Loucy (cell line): ENCODE results near the gene SDHA.

Experiments used
- H2AFZ ChIP-seq: fragments of 200-600 bp; sonication (generic); 2 replicates; pipeline ENCODE4 v1.6.0; 2016; ENCODE audit warnings: antibody characterized with exemption, mild to moderate bottlenecking, low read length, moderate library complexity
- H3F3A ChIP-seq: fragments of 200-600 bp; 2 replicates; pipeline ENCODE4 v1.6.0; 2016; ENCODE audit warnings: antibody characterized with exemption, low read depth, mild to moderate bottlenecking
- H3K27me3 ChIP-seq: fragments of 200-600 bp; sonication (generic); 2 replicates; pipeline ENCODE4 v1.6.1; 2014; ENCODE audit warnings: low read length, mild to moderate bottlenecking; ENCODE audit not compliant: insufficient read depth, poor library complexity, severe bottlenecking
- H3K36me3 ChIP-seq: fragments of 200-600 bp; sonication (generic); 2 replicates; pipeline ENCODE4 v1.6.1; 2016; ENCODE audit warnings: low read length; ENCODE audit not compliant: insufficient read depth
- H3K4me1 ChIP-seq: fragments of 200-600 bp; sonication (generic); 2 replicates; pipeline ENCODE4 v1.5.1; 2014; ENCODE audit warnings: low read length, mild to moderate bottlenecking; ENCODE audit not compliant: insufficient read depth, poor library complexity, severe bottlenecking
- H3K4me2 ChIP-seq: fragments of 200-600 bp; sonication (generic); 2 replicates; pipeline ENCODE4 v1.6.0; 2014; ENCODE audit warnings: antibody characterized with exemption, low read length, low read depth, mild to moderate bottlenecking; ENCODE audit not compliant: poor library complexity, severe bottlenecking
- H3K4me3 ChIP-seq: fragments of 200-600 bp; sonication (generic); 2 replicates; pipeline ENCODE4 v1.5.1; 2014; ENCODE audit warnings: low read length, mild to moderate bottlenecking, mixed read lengths; ENCODE audit not compliant: poor library complexity, severe bottlenecking
- H3K79me2 ChIP-seq: fragments of 200-600 bp; sonication (generic); 2 replicates; pipeline ENCODE4 v1.6.1; 2014; ENCODE audit warnings: low read length; ENCODE audit not compliant: insufficient read depth
- H3K9ac ChIP-seq: fragments of 200-600 bp; sonication (generic); 2 replicates; pipeline ENCODE4 v1.6.0; 2014; ENCODE audit warnings: mild to moderate bottlenecking, low read depth, low read length, moderate library complexity; ENCODE audit not compliant: poor library complexity, severe bottlenecking
- H3K9me2 ChIP-seq: fragments of 200-600 bp; sonication (generic); replicated peaks from 2 replicates; pipeline ENCODE4 v1.6.1; 2016; ENCODE audit warnings: low read depth, low read length, mixed read lengths
- H3K9me3 ChIP-seq: fragments of 200-600 bp; sonication (generic); 2 replicates; pipeline ENCODE4 v1.6.1; 2014; ENCODE audit warnings: mild to moderate bottlenecking, antibody characterized with exemption, low read length, low read depth; ENCODE audit not compliant: insufficient read depth
- H4K20me1 ChIP-seq: fragments of 200-600 bp; sonication (generic); 2 replicates; pipeline ENCODE4 v1.6.0; 2014; ENCODE audit warnings: antibody characterized with exemption, low read length, mild to moderate bottlenecking; ENCODE audit not compliant: insufficient read depth, poor library complexity, severe bottlenecking
- EZH2phosphoT487 ChIP-seq: fragments of 200-600 bp; IDR thresholded peaks from 2 replicates; pipeline ENCODE4 v1.6.1; 2018; ENCODE audit warnings: antibody characterized with exemption, mild to moderate bottlenecking, moderate library complexity, borderline replicate concordance
- TF ChIP-seq, protein P1 (sequence below): fragments of 200-600 bp; sonication (generic); conservative IDR thresholded peaks from 2 replicates; pipeline ENCODE4 v1.5.1; 2014; ENCODE audit warnings: mild to moderate bottlenecking, antibody characterized with exemption, low read length

SDHA gene

DNA sequence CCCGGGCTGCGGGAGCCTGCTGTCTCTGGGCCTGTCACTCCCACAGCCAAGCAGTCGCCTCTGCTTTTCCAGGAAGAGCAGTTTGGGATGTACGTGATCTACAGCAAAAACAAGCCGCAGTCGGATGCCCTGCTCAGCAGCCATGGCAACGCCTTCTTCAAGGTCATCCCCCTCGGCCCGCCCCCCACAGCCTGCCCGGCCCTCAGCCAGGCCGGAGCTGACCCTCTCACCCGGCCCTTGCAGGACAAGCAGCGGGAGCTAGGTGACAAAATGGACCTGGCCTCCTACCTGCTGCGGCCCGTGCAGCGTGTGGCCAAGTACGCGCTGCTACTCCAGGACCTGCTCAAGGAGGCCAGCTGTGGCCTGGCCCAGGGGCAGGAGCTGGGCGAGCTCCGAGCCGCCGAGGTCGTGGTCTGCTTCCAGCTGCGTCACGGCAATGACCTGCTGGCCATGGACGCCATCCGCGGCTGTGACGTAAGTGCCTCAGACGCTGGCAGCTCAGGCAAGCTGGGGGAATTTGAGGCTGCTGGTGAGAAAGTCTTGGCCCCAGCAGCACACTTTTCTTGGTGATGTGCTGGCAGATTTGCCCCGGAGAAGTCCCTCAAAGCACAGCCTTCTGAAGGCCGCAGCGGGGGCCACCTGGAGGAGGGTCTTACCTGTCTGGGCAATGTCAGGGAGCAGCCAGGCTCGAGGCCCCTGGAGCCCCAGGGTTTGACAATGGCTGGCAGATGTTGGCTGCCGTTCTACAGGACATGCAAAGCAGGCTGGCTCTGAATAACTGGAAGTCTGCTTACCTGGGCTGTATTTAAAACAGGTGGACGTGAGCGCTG, 46.9 kb upstream of the SDHA start:
- H3K9me2 ChIP-seq = no peaks in the 10 kb centered on the region
- no peak for TF ChIP-seq EZH2phosphoT487
- TF ChIP-seq, protein P1, sequence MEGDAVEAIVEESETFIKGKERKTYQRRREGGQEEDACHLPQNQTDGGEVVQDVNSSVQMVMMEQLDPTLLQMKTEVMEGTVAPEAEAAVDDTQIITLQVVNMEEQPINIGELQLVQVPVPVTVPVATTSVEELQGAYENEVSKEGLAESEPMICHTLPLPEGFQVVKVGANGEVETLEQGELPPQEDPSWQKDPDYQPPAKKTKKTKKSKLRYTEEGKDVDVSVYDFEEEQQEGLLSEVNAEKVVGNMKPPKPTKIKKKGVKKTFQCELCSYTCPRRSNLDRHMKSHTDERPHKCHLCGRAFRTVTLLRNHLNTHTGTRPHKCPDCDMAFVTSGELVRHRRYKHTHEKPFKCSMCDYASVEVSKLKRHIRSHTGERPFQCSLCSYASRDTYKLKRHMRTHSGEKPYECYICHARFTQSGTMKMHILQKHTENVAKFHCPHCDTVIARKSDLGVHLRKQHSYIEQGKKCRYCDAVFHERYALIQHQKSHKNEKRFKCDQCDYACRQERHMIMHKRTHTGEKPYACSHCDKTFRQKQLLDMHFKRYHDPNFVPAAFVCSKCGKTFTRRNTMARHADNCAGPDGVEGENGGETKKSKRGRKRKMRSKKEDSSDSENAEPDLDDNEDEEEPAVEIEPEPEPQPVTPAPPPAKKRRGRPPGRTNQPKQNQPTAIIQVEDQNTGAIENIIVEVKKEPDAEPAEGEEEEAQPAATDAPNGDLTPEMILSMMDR = no peak
- H2AFZ ChIP-seq = no peak overlapping the region
- H3K27me3 ChIP-seq = no peaks in the 10 kb centered on the region
- no peak overlapping the region for H3K9ac ChIP-seq
- no peaks in the 10 kb centered on the region for H3K9me3 ChIP-seq
- no peaks in the 10 kb centered on the region for H3K79me2 ChIP-seq
- H3K4me3 ChIP-seq = no peak overlapping the region
- no peaks in the 10 kb centered on the region for H4K20me1 ChIP-seq
- H3F3A ChIP-seq = no peaks in the 10 kb centered on the region
- H3K4me2 ChIP-seq = no peak overlapping the region
- H3K4me1 ChIP-seq = no peaks in the 10 kb centered on the region
- no peaks in the 10 kb centered on the region for H3K36me3 ChIP-seq

DNA sequence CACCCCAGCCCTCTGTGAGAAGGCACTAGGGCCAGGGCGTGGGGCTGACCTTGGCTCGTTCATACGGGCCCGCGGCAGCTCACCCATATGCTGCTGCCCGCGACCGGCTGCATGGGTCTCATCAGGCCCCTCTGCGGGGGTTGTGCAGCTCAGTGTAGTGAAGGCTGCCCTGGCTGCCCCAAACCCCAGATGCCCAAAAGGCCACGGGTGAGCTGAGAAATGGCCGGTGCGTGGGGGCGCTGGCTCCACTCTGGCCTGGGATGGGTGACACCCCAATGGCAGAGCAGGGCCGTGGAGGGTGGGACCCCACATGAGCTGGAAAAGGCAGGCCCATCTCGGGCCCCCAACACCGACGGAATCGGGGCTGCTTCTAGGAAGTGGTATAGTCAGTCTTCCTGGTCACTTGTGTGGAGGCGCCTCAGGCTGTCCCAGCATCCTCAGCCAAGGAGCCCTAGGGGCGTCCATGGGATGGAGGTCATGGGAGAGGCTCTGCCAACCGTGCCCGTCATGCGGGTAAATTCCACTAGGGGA, 46.3 kb upstream of the SDHA start:
- H3K9ac ChIP-seq = no peak overlapping the region
- H3K4me2 ChIP-seq = no peak overlapping the region
- H3K9me2 ChIP-seq = no peaks in the 10 kb centered on the region
- no peaks in the 10 kb centered on the region for H3K9me3 ChIP-seq
- no peak overlapping the region for H2AFZ ChIP-seq
- H3F3A ChIP-seq = no peaks in the 10 kb centered on the region
- H3K27me3 ChIP-seq = no peaks in the 10 kb centered on the region
- H3K79me2 ChIP-seq = no peaks in the 10 kb centered on the region
- H3K4me1 ChIP-seq = no peaks in the 10 kb centered on the region
- H3K4me3 ChIP-seq = no peak overlapping the region
- no peaks in the 10 kb centered on the region for H3K36me3 ChIP-seq
- TF ChIP-seq, protein P1 = no peak
- TF ChIP-seq EZH2phosphoT487 = no peak
- H4K20me1 ChIP-seq = no peaks in the 10 kb centered on the region

DNA sequence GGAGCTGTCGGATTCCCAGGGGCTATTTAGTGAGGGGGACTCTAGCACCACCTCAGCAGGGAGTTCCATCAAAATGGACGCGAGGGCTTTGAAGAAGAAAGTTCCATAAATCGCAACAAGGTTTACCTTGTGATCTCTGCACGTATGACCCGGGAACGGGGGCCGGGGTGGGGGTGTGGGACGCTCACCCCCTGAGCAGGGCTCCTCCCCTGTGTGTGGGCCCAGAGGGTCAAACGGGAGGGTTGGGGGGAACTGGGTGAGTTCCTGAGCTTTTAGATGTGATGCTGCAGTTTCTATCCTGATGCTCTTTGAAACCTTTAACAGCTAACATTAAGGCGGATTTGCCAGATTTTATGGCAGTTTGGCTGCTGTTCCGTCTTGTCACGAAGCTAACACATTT, 45.7 kb upstream of the SDHA start:
- Histone ChIP-seq H3K79me2 (no peaks in the 10 kb centered on the region), H4K20me1 (no peaks in the 10 kb centered on the region), H3K4me3 (no peak overlapping the region), H2AFZ (no peak overlapping the region), H3K9me2 (no peaks in the 10 kb centered on the region), H3K9ac (no peak overlapping the region), H3K4me2 (no peak overlapping the region), H3K36me3 (no peaks in the 10 kb centered on the region), H3K9me3 (no peaks in the 10 kb centered on the region), H3K27me3 (no peaks in the 10 kb centered on the region), H3F3A (no peaks in the 10 kb centered on the region), H3K4me1 (no peaks in the 10 kb centered on the region)
- TF ChIP-seq, protein P1 = no peak
- no peak for TF ChIP-seq EZH2phosphoT487
